Stomach (tissue), 9 donors: ENCODE results near the gene PPID. TPM values are rescaled to one million over a fixed set of nuclear protein-coding genes. Genes with fewer than 3 reads are reported as not detected.
"Not testable (repeated sequence)": the region's sequence is repeated elsewhere in the genome, so short reads cannot be mapped to it uniquely, and the experiment has no call there.

ENCODE experiments used
- DNase-seq, 2 donors: peaks; one replicate each; pipeline versions ENCODE4 v3.0.0 to v3.0.0-alpha.2; 2013 to 2019
- H3K27ac ChIP-seq, 5 donors: fragments of 200-600 bp in 4 of 5; sonication (generic) in 4 of 5; one replicate each; pipeline ENCODE4 v1.5.1; 2013 to 2019; ENCODE audit warnings: mild to moderate bottlenecking in 1 of 5, moderate library complexity in 1 of 5
- H3K27me3 ChIP-seq, 3 donors: fragments of 200-600 bp; sonication (generic); one replicate each; pipeline ENCODE4 v1.5.1; 2017 to 2019; ENCODE audit warnings: mixed run types in 1 of 3
- H3K36me3 ChIP-seq, 4 donors: fragments of 200-600 bp; sonication (generic); 1 replicate in 3 of 4; 2 replicates in 1 of 4; pipeline ENCODE4 v1.5.1; 2016 to 2019
- H3K4me1 ChIP-seq, 4 donors: fragments of 200-600 bp; sonication (generic); one replicate each; pipeline ENCODE4 v1.5.1; 2016 to 2019
- H3K4me3 ChIP-seq, 4 donors: fragments of 200-600 bp; sonication (generic) in 3 of 4; one replicate each; pipeline ENCODE4 v1.5.1; 2016 to 2019; ENCODE audit warnings: mild to moderate bottlenecking in 1 of 4
- H3K9me3 ChIP-seq, 4 donors: fragments of 200-600 bp; sonication (generic); one replicate each; pipeline ENCODE4 v1.5.1; 2016 to 2019
- EP300 ChIP-seq: sonication (generic); formaldehyde crosslinking; IDR thresholded peaks from one replicate; pipeline ENCODE4 v1.6.1; 2017; ENCODE audit warnings: antibody characterized with exemption
- POLR2A ChIP-seq, 4 donors: fragments of 450-650 bp; IDR thresholded peaks; one replicate each; pipeline ENCODE4 v1.6.1; 2016; ENCODE audit warnings: antibody characterized with exemption in 4 of 4, control low read depth in 2 of 4, mild to moderate bottlenecking in 1 of 4, moderate library complexity in 1 of 4
- POLR2AphosphoS5 ChIP-seq, 3 donors: sonication (generic); formaldehyde crosslinking; IDR thresholded peaks; one replicate each; pipeline ENCODE4 v1.6.1; 2016; ENCODE audit warnings: antibody characterized with exemption in 3 of 3
- WGBS, 5 donors: extraction: QIAGEN DNeasy Blood & Tissue Kit in 3 of 5; methylation state at CpG; one replicate each; pipeline versions ENCODE4 v1.1.5 to v1.1.7; 2013 to 2018; 5-methylcytosine and 5-hydroxymethylcytosine counted together
- intact Hi-C: fragments of 100-400 bp; cut with DNase I; formaldehyde crosslinking; loops from one replicate; pipeline ENCODE4 v1.15.1; 2023; ENCODE audit warnings: low total_unique reads
- polyA plus RNA-seq, 3 donors: library from polyadenylated mRNA; stranded (reverse); fragments of 200-250 nt; gene quantifications; one replicate each; pipeline ENCODE4 v1.2.3, GENCODE V29; 2013
- total RNA-seq, 5 donors: library from RNA; depleted of rRNA; stranded (reverse); fragments of >200 nt; gene quantifications; one replicate each; pipeline versions ENCODE4 v1.1.0 to v1.2.3, GENCODE V29; 2014 to 2016
- TF ChIP-seq, protein P1 (sequence below), 7 experiments: fragments of 450-650 bp in 4 of 7; fragments of 200-600 bp in 3 of 7; sonication (generic) in 3 of 7; IDR thresholded peaks; one replicate each; pipeline ENCODE4 v1.5.1; 2016 to 2019; ENCODE audit warnings: antibody characterized with exemption in 7 of 7, control low read depth in 2 of 7, mild to moderate bottlenecking in 1 of 7
- donor health status: healthy with polysubstance abuse.
- donor health status: Bipolar disorder and iron deficiency.
- donor health status: healthy.

The PPID gene
- total and polyA plus RNA-seq, 8 donors = 1.2 to 98.5 (median 16.0) TPM

DNA sequence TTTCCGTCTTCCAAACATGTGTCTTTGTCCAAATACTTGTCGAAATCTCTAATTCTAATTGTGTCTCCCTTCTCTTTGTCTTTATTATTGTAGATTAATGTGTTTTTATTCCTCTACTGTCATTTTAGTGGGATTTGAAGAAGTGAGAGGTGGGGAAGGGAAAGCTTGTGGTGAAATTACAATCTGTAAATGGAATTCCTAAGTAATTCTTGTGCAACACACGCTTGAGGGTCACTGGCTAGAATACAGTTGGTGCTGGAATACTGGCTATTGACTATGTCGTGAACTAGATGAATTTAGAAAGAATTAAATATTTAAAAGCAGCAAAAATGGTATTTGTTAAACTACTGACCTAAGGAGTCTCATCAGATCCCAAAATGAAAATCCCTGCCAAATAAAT lies 34.9 kb upstream of the PPID start:
- Histone ChIP-seq H3K9me3 (no peaks in the 10 kb centered on the region), H3K4me3 (no peak overlapping the region), H3K27ac (no peak overlapping the region), H3K27me3 (no peaks in the 10 kb centered on the region), H3K4me1 (no peaks in the 10 kb centered on the region), H3K36me3 (no peaks in the 10 kb centered on the region)
- TF ChIP-seq EP300 = no peak
- TF ChIP-seq, protein P1, sequence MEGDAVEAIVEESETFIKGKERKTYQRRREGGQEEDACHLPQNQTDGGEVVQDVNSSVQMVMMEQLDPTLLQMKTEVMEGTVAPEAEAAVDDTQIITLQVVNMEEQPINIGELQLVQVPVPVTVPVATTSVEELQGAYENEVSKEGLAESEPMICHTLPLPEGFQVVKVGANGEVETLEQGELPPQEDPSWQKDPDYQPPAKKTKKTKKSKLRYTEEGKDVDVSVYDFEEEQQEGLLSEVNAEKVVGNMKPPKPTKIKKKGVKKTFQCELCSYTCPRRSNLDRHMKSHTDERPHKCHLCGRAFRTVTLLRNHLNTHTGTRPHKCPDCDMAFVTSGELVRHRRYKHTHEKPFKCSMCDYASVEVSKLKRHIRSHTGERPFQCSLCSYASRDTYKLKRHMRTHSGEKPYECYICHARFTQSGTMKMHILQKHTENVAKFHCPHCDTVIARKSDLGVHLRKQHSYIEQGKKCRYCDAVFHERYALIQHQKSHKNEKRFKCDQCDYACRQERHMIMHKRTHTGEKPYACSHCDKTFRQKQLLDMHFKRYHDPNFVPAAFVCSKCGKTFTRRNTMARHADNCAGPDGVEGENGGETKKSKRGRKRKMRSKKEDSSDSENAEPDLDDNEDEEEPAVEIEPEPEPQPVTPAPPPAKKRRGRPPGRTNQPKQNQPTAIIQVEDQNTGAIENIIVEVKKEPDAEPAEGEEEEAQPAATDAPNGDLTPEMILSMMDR (IDR thresholded peaks at IDR 0.05) = no peak
- TF ChIP-seq POLR2AphosphoS5 (IDR thresholded peaks at IDR 0.05) = no peak
- TF ChIP-seq POLR2A (IDR thresholded peaks at IDR 0.05) = no peak
- intact Hi-C loops = no loop called here
- no peak for DNase-seq
- 70 to 93% (median 80%) methylated on average over 4 of the region's 4 CpGs for WGBS, 5 donors

DNA sequence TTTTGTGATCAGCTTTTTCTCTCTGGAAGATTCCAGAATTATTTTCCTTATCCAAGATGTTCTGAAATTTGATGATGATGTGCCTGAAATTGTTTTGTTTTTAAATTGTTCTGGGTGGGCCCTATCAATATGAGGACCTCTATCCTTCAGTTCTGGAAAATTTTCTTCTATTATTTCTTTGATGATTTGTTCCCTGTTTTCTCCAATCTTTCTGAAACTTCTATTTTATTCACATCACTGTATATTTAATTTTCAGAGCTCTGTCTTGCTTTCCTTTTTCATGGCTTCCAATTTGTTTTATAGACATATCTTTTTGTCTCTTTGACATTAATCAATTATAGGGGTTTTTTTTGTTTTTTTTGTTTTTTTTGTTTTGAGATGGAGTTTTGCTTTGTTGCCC lies 33.4 kb upstream of the PPID start:
- Histone ChIP-seq H3K36me3 (no peaks in the 10 kb centered on the region), H3K27ac (no peak overlapping the region), H3K4me3 (no peak overlapping the region), H3K27me3 (no peaks in the 10 kb centered on the region), H3K4me1 (no peaks in the 10 kb centered on the region), H3K9me3 (no peaks in the 10 kb centered on the region)
- intact Hi-C loops = no loop called here
- DNase-seq = no peak
- TF ChIP-seq POLR2AphosphoS5 (IDR thresholded peaks at IDR 0.05) (no peak), POLR2A (IDR thresholded peaks at IDR 0.05) (no peak), EP300 (no peak)
- TF ChIP-seq, protein P1 (IDR thresholded peaks at IDR 0.05) = no peak

DNA sequence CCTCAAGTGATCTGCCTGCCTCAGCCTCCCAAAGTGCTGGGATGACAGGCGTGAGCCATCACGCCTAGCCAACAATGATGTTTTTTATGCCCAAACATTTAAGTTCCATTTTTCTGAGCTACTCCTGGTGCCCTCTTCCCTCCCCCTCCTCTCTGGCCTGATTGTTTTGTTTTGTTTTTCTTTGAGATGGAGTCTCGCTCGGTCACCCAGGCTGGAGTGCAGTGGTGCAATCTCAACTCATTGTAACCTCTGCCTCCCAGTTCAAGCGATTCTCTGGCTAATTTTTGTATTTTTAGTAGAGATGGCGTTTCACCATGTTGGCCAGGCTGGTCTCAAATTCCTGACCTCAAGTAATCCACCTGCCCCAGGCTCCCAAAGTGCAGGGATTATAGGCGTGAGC lies 32.6 kb upstream of the PPID start:
- H3K4me1 ChIP-seq, intact Hi-C loops, H3K4me3 ChIP-seq, H3K36me3 ChIP-seq, H3K9me3 ChIP-seq, H3K27ac ChIP-seq, DNase-seq, H3K27me3 ChIP-seq: not testable (repeated sequence)
- WGBS, 5 donors = 92 to 96% (median 95%) methylated on average over 7 of the region's 7 CpGs

DNA sequence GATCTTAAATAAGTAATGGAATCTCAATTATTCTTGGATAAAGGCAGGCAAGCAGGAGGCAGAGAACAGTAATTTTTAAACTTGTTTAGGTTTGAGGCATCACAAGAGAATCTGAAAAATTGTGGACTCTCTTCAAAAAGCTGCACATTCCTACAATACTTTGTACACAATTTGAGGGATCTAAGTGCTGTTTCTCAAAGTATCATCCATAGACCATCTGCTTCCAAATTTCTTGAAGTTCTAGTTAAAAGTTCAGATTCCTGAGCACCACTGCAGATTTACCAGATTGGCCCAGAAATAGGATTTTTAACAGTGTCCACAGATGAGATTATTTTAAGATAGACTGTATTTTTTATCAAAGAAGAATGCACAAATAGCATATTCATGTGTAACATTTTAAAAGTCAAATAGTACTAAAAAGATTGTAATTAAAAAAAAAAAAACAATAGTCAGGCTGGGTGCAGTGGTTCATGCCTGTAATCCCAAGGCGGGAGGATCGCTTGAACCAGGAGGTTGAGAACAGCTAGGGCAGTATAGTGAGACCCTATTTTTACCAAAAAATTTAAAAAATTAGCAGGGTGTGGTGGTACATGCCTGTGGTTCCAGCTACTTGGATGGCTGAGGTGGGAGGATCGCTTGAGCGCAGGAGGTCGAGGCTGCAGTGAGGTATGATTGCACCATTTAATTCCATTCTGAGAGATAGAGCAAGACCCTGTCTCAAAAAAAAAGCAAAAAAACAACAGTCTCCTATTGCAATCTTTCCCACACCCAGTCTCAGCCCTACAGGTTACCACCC lies 31.4 kb upstream of the PPID start:
- H3K9me3 ChIP-seq = no peaks in the 10 kb centered on the region
- no peaks in the 10 kb centered on the region for H3K36me3 ChIP-seq
- WGBS, 5 donors = 91 to 98% (median 97%) methylated on average over 5 of the region's 5 CpGs
- H3K27ac ChIP-seq = no peak overlapping the region
- TF ChIP-seq, protein P1 (IDR thresholded peaks at IDR 0.05) = no peak
- TF ChIP-seq EP300 (no peak), POLR2A (IDR thresholded peaks at IDR 0.05) (no peak), POLR2AphosphoS5 (IDR thresholded peaks at IDR 0.05) (no peak)
- H3K4me1 ChIP-seq = no peaks in the 10 kb centered on the region
- DNase-seq = no peak
- no peak overlapping the region for H3K4me3 ChIP-seq
- intact Hi-C loops = no loop called here
- no peaks in the 10 kb centered on the region for H3K27me3 ChIP-seq

DNA sequence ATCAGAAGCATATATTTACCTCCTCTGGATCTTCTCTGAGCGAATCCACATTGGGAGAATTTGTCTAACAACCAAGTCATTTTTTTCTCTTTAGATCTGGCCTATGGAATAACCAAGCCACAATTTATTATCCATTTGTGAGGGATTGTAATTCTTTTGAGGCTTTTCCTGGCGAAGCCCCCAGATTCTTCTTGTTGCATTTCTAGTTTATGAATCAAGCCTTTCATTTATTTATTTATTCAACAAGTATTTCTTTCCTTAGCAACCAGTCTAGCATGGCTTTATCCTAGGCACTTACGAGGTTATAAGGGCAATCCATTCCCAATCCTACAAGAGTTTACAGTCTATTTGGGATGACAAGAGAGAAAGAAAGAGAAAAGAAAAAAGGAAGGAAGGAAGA lies 27.2 kb upstream of the PPID start:
- Histone ChIP-seq H3K4me1 (no peaks in the 10 kb centered on the region), H3K4me3 (no peak overlapping the region), H3K36me3 (no peaks in the 10 kb centered on the region), H3K27ac (no peak overlapping the region), H3K27me3 (no peaks in the 10 kb centered on the region), H3K9me3 (no peaks in the 10 kb centered on the region)
- DNase-seq = peak in 1 of 2 donors; percentile 20
- intact Hi-C loops = no loop called here
- TF ChIP-seq, protein P1 (IDR thresholded peaks at IDR 0.05) = no peak
- TF ChIP-seq POLR2AphosphoS5 (IDR thresholded peaks at IDR 0.05) (no peak), EP300 (no peak), POLR2A (IDR thresholded peaks at IDR 0.05) (no peak)
- 65 to 83% (median 77%) methylated on average over 3 of the region's 3 CpGs for WGBS, 5 donors

DNA sequence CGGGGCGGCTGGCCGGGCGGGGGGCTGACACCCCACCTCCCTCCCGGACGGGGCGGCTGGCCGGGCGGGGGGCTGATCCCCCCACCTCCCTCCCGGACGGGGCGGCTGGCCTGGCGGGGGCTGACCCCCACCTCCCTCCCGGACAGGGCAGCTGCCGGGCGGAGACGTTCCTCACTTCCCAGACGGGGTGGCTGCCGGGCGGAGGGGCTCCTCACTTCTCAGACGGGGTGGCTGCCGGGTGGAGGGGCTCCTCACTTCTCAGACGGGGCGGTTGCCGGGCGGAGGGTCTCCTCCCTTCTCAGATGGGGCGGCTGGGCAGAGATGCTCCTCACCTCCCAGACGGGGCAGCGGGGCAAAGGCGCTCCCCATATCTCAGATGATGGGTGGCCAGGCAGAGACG lies 23.3 kb upstream of the PPID start:
- WGBS, 5 donors = 95 to 98% (median 95%) methylated on average over 12 to 30 of the region's 31 CpGs; no CpG with 5 or more reads in 2 of the 5 donors
- DNase-seq, H3K4me1 ChIP-seq, H3K9me3 ChIP-seq, H3K27me3 ChIP-seq, H3K4me3 ChIP-seq, H3K36me3 ChIP-seq, H3K27ac ChIP-seq, intact Hi-C loops: not testable (repeated sequence)
